ENCODE measurements around the gene EFNA5. TPM values are rescaled to one million over a fixed set of nuclear protein-coding genes. Genes with fewer than 3 reads are reported as not detected.
A peak's percentile ranks its signal among the peaks of the same experiment; 100 is the strongest.

The EFNA5 gene
- total RNA-seq, 4 donors from 2014 or later, result 6.8 to 17.9 (median 11.5) TPM

DNA sequence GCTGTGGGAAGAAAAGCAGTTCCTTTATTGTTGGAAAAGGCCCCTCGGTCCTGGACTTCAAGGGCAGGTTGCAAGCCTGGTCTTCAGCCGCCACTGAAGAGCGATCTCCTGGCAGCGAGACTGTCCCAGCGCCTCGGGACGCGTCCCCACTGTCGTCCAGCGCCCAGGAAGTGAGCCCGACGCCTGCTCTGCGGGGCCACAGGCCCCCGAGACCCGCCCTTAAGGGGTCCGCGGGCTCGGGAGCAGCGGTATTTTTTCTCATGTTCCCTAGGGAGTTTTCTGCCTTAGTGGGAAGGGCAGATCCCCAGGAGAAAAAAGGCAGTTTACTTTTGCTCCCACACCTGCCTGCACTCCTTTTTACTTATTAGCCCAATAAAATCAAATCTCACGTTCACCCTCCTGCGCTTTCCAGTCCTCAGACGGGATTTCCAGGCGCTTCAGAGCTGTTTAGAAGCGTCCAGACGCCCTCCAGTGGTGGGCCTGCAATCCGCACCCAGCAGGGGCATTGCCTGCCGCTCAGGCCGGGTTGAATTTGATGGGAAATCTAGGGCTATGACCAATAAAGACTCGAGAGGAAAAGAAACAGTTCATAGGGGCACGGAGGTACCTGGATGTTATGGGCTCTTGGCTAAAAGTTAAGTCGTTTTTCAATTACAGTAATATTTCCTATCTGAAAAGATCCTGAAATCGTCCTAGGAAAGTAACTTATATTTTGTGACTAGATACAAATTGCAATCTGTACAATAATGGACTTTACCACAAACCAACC is 2.8 kb upstream of the EFNA5 start:
- peaks cover 0 to 67% (median 0%) of the 10 kb centered on the region in 4 donors for H3K27me3 ChIP-seq
- 2 to 5% methylated on average over 11 to 12 of the region's 32 CpGs for WGBS, 2 donors
- intact Hi-C loops (cut with DNase I), result no loop called here

DNA sequence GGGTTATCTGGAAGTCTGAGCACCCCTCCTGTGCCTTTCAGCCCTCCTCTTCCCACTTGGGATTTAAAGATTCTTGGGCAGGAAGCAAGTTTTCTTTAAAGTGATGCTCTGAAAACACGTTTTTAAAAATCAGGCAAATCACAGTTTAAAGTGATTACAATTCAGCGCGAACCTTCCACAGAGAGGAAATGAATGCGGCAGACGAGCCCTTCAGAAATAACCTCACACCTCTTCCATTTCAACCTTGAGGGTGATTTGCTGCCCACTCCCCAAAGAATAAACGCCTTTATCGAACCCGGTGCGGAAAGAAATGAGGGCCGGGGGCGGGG is 2.3 kb upstream of the EFNA5 start:
- no peaks in the 10 kb centered on the region for H3K36me3 ChIP-seq
- peaks cover 7 to 54% (median 9%) of the 10 kb centered on the region in 3 donors for H3K4me1 ChIP-seq
- peak overlapping the region; percentile 55 to 73 (median 69) for H3K4me3 ChIP-seq
- peak overlapping the region; percentile 71 to 92 (median 88) for H3K27ac ChIP-seq
- intact Hi-C loops (cut with DNase I), result no loop called here
- no peaks in the 10 kb centered on the region for H3K9me3 ChIP-seq
- TF ChIP-seq, protein P1, sequence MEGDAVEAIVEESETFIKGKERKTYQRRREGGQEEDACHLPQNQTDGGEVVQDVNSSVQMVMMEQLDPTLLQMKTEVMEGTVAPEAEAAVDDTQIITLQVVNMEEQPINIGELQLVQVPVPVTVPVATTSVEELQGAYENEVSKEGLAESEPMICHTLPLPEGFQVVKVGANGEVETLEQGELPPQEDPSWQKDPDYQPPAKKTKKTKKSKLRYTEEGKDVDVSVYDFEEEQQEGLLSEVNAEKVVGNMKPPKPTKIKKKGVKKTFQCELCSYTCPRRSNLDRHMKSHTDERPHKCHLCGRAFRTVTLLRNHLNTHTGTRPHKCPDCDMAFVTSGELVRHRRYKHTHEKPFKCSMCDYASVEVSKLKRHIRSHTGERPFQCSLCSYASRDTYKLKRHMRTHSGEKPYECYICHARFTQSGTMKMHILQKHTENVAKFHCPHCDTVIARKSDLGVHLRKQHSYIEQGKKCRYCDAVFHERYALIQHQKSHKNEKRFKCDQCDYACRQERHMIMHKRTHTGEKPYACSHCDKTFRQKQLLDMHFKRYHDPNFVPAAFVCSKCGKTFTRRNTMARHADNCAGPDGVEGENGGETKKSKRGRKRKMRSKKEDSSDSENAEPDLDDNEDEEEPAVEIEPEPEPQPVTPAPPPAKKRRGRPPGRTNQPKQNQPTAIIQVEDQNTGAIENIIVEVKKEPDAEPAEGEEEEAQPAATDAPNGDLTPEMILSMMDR (IDR thresholded peaks at IDR 0.05), result no peak
- TF ChIP-seq POLR2A (IDR thresholded peaks at IDR 0.05), result no peak
- 1 to 5% methylated on average over 5 to 10 of the region's 11 CpGs for WGBS, 2 donors
- H3K27me3 ChIP-seq, result peaks cover 0 to 68% (median 0%) of the 10 kb centered on the region in 4 donors
- DNase-seq, result no peak

More for the DNA sequence above, 2.8 kb upstream of the EFNA5 start:
- Histone ChIP-seq H3K4me1 (peaks cover 7 to 48% (median 9%) of the 10 kb centered on the region in 3 donors), H3K36me3 (no peaks in the 10 kb centered on the region), H3K4me3 (peak overlapping the region; percentile 55 to 73 (median 69)), H3K9me3 (no peaks in the 10 kb centered on the region), H3K27ac (peak overlapping the region; percentile 71 to 92 (median 88))
- no peak for TF ChIP-seq POLR2A (IDR thresholded peaks at IDR 0.05)
- TF ChIP-seq, protein P1 (IDR thresholded peaks at IDR 0.05), result peak; percentile 59 to 97 (median 94)
- no peak for DNase-seq

DNA sequence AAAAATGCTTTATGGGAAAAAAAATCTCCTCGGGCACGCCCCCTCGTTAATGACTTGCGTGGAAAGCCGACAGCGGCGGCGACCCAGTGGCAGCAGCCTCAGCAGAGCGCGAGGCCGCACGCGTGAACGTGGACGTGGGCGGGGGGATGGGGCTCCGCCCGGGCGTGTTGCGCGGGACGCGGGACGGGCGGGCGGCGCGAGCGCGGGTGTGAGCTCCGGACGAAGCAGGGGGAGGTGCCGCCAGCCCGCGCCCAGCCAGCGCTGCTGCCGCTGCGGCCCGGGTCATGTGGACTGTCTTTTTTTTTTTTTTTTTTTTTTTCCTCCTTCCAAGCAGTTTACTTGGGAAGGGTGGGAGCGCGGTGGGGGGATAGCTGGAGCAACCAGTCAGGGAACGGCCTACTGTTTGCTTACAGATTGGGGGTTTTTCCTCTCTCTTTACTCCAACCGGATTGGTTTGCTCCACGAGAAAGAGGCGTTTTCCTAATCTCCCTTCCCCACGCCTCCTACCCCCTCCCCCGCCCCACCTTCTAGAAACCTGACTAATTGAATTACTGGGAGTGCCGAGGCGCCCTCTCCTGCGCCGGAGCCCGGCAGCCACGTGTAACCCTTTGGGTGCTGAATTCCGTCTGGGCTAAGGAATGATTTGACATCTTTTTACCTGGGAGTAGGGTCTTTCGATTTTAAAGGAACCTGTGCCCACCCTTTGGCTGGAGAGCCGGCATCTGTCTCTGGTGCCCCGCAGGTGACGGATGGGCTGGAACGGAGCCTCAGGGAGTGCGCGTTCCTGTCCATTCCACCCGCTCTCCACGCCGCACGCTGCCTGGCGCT is 1.7 kb upstream of the EFNA5 start:
- H3K4me1 ChIP-seq, result peaks cover 7 to 59% (median 9%) of the 10 kb centered on the region in 3 donors
- H3K36me3 ChIP-seq, result no peaks in the 10 kb centered on the region
- peak overlapping the region; percentile 83 to 92 (median 88) for H3K27ac ChIP-seq
- 1 to 3% methylated on average over 27 to 53 of the region's 66 CpGs for WGBS, 2 donors
- H3K9me3 ChIP-seq, result no peaks in the 10 kb centered on the region
- no peak for DNase-seq
- intact Hi-C loops (cut with DNase I), result no loop called here
- H3K4me3 ChIP-seq, result peak overlapping the region; percentile 55 to 73 (median 69)
- H3K27me3 ChIP-seq, result peaks cover 0 to 64% (median 0%) of the 10 kb centered on the region in 4 donors
- TF ChIP-seq POLR2A (IDR thresholded peaks at IDR 0.05), result no peak
- TF ChIP-seq, protein P1 (IDR thresholded peaks at IDR 0.05), result no peak

DNA sequence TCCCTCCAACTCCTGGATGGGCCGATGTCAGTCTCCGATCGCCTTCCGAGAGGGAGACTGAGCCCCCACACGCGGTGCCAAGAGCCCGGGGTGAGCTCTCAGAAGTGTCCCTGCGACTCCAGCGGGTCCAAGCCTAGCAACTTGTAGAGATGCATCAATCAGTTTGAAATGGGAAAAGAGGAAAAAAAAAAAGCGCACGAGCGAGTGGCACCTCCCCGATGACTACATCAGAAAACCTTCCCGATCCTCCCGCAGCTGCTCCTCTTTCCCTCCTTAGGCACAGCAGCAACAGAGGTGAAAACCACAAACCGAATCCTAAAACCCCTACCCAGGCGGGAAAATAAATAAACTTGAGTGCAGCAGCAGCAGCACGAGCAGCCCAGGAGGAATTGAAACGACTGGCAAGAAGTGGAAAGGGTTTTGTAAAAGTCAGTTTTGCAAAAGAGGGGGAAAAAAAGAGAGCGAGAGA is 1.0 kb upstream of the EFNA5 start:
- TF ChIP-seq, protein P1 (IDR thresholded peaks at IDR 0.05), result no peak
- Histone ChIP-seq H3K4me1 (peaks cover 7 to 66% (median 9%) of the 10 kb centered on the region in 3 donors), H3K36me3 (no peaks in the 10 kb centered on the region), H3K27me3 (peaks cover 0 to 64% (median 0%) of the 10 kb centered on the region in 4 donors), H3K27ac (peak overlapping the region; percentile 83 to 92 (median 88)), H3K4me3 (peak overlapping the region; percentile 55 to 73 (median 69)), H3K9me3 (no peaks in the 10 kb centered on the region)
- intact Hi-C loops (cut with DNase I), result no loop called here
- no peak for DNase-seq
- WGBS, 2 donors, result 0 to 2% methylated on average over 19 of the region's 20 CpGs

Data from esophagus squamous epithelium (tissue), 5 donors.